Measurements from ENCODE around the gene POLG. TPM values are rescaled to one million over a fixed set of nuclear protein-coding genes. Genes with fewer than 3 reads are reported as not detected.

POLG gene
- total RNA-seq, 1 donor, result 40.3 TPM

- no peak for DNase-seq (ENCODE audit: low read depth)
- no peak overlapping the region for H3K4me3 ChIP-seq (ENCODE audit: low read depth, low read length)
- no peak for TF ChIP-seq CTCF (IDR thresholded peaks at IDR 0.05; ENCODE audit: insufficient read depth, low read length)
Observed at GRCh38 chr15:89369341-89369947, 34.8 kb upstream of the POLG start.

GRCh38 chr15:89368566-89369223 lies 34.1 kb upstream of the POLG start:
- DNase-seq (ENCODE audit: low read depth), result no peak
- H3K4me3 ChIP-seq (ENCODE audit: low read depth, low read length), result no peak overlapping the region
- TF ChIP-seq CTCF (IDR thresholded peaks at IDR 0.05; ENCODE audit: insufficient read depth, low read length), result no peak

GRCh38 chr15:89367485-89368451 lies 33.1 kb upstream of the POLG start:
- H3K4me3 ChIP-seq (ENCODE audit: low read depth, low read length), result no peak overlapping the region
- no peak for DNase-seq (ENCODE audit: low read depth)
- no peak for TF ChIP-seq CTCF (IDR thresholded peaks at IDR 0.05; ENCODE audit: insufficient read depth, low read length)

GRCh38 chr15:89366656-89367393 lies 32.2 kb upstream of the POLG start:
- H3K4me3 ChIP-seq (ENCODE audit: low read depth, low read length), result no peak overlapping the region
- no peak for TF ChIP-seq CTCF (IDR thresholded peaks at IDR 0.05; ENCODE audit: insufficient read depth, low read length)
- no peak for DNase-seq (ENCODE audit: low read depth)

GRCh38 chr15:89365462-89366065 lies 30.9 kb upstream of the POLG start:
- DNase-seq (ENCODE audit: low read depth), result no peak
- H3K4me3 ChIP-seq (ENCODE audit: low read depth, low read length), result no peak overlapping the region
- no peak for TF ChIP-seq CTCF (IDR thresholded peaks at IDR 0.05; ENCODE audit: insufficient read depth, low read length)

All from fibroblast of the aortic adventitia (primary cell).